ENCODE measurements around the gene CCDC73. TPM values are rescaled to one million over a fixed set of nuclear protein-coding genes. Genes with fewer than 3 reads are reported as not detected.

CCDC73 gene
- total RNA-seq = not detected in 2 replicates

GRCh38 chr11:32794439-32794838 is at the start of gene CCDC73:
Gene CCDC73, minus strand, starts transcription at chr11:32794662. Its CDS starts 34,419 bp downstream, at chr11:32760243.

GRCh38 chr11:32829680-32830412 is 35.4 kb upstream of the CCDC73 start, which contains the start of gene PRRG4:
Gene PRRG4, plus strand, starts transcription at chr11:32829927. Its CDS starts 603 bp downstream, at chr11:32830530.

GRCh38 chr11:32583459-32584271 is 210.8 kb downstream of the CCDC73 start, which contains the start of gene EIF3M:
Gene EIF3M, plus strand, starts transcription at chr11:32583831. Its CDS starts 57 bp downstream, at chr11:32583888.

Other genes with a start within 250 kb of the CCDC73 start
- gene EIF3M, start 210.8 kb downstream of the CCDC73 start, total RNA-seq = 255 and 304 TPM in 2 replicates
- gene PRRG4, start 35.3 kb upstream of the CCDC73 start, total RNA-seq = 0.06 and 0.13 TPM in 2 replicates
- 14.1 and 17.9 TPM in 2 replicates for gene QSER1, start 98.1 kb upstream of the CCDC73 start, total RNA-seq
- gene DEPDC7, start 221.2 kb upstream of the CCDC73 start, total RNA-seq = 3.4 and 5.8 TPM in 2 replicates
- 19.7 and 20.9 TPM in 2 replicates for gene TCP11L1, start 244.9 kb upstream of the CCDC73 start, total RNA-seq

Measured in aortic smooth muscle cell (primary cell).